WTC11 (cell line): ENCODE results near the gene AMBRA1. TPM values are rescaled to one million over a fixed set of nuclear protein-coding genes. Genes with fewer than 3 reads are reported as not detected.

Experiments
- ATAC-seq: fragments of 200-7000 bp; cut with Tn5 transposase; 2 replicates; pipeline ENCODE4 v1.10.0; 2021; ENCODE audit warnings: mild to moderate bottlenecking, moderate library complexity
- CTCF ChIA-PET: fragments of 300-600 bp; sonication (Branson Sonifier 250); formaldehyde crosslinking; loops from one replicate; lab custom pipeline; 2021; ENCODE audit warnings: antibody characterized with exemption; lab: Charles Lee
- POLR2A ChIA-PET: fragments of 350-600 bp; sonication (Branson Sonifier 250); formaldehyde crosslinking; loops from one replicate; lab custom pipeline; 2021; ENCODE audit warnings: antibody characterized with exemption; lab: Charles Lee
- DNase-seq: peaks from one replicate; pipeline ENCODE4 v3.0.0; 2021; ENCODE audit warnings: low spot score
- H3K27ac Mint-ChIP-seq: 2 replicates; pipeline ENCODE4 v1.8.0; 2021; ENCODE audit warnings: mixed read lengths
- H3K27me3 Mint-ChIP-seq: 2 replicates; pipeline ENCODE4 v1.8.0; 2021; ENCODE audit warnings: low read depth, mild to moderate bottlenecking, moderate library complexity, mixed read lengths
- H3K36me3 Mint-ChIP-seq: 2 replicates; pipeline ENCODE4 v1.8.0; 2021; ENCODE audit warnings: mixed read lengths
- H3K4me1 Mint-ChIP-seq: 2 replicates; pipeline ENCODE4 v1.8.0; 2022; ENCODE audit warnings: mixed read lengths
- H3K4me3 Mint-ChIP-seq: 2 replicates; pipeline ENCODE4 v1.8.0; 2021; ENCODE audit warnings: mild to moderate bottlenecking, moderate library complexity, mixed read lengths
- H3K9me3 Mint-ChIP-seq: 2 replicates; pipeline ENCODE4 v1.8.0; 2021; ENCODE audit warnings: mixed read lengths
- ATF1 ChIP-seq: sonication (generic); formaldehyde crosslinking; IDR thresholded peaks from 2 replicates; pipeline ENCODE4 v1.8.1; 2023; ENCODE audit warnings: mild to moderate bottlenecking, moderate library complexity, missing genetic modification reagents
- E2F1 ChIP-seq: sonication (generic); formaldehyde crosslinking; IDR thresholded peaks from 2 replicates; pipeline ENCODE4 v1.8.0; 2022; ENCODE audit warnings: mild to moderate bottlenecking, missing genetic modification reagents
- GABPB1 ChIP-seq: sonication (generic); formaldehyde crosslinking; IDR thresholded peaks from 2 replicates; pipeline ENCODE4 v1.8.1; 2023; ENCODE audit warnings: mild to moderate bottlenecking, missing genetic modification reagents
- MLX ChIP-seq: sonication (generic); formaldehyde crosslinking; IDR thresholded peaks from 2 replicates; pipeline ENCODE4 v1.8.1; 2023; ENCODE audit warnings: mild to moderate bottlenecking, missing genetic modification reagents, moderate library complexity
- NFATC4 ChIP-seq: fragments of 250-450 bp; sonication (Bioruptor Pico); IDR thresholded peaks from 2 replicates; pipeline ENCODE4 v1.9.0; 2021; ENCODE audit warnings: mild to moderate bottlenecking
- NFYB ChIP-seq: sonication (generic); formaldehyde crosslinking; conservative IDR thresholded peaks from 2 replicates; pipeline ENCODE4 v1.8.0; 2022; ENCODE audit warnings: low read depth, missing genetic modification reagents
- NR2C2 ChIP-seq: sonication (generic); formaldehyde crosslinking; IDR thresholded peaks from 2 replicates; pipeline ENCODE4 v1.8.0; 2022; ENCODE audit warnings: mild to moderate bottlenecking, missing genetic modification reagents
- SMAD3 ChIP-seq: sonication (generic); formaldehyde crosslinking; IDR thresholded peaks from 2 replicates; pipeline ENCODE4 v1.8.0; 2022; ENCODE audit warnings: missing genetic modification reagents, mild to moderate bottlenecking, borderline replicate concordance
- SOX15 ChIP-seq: fragments of 250-450 bp; sonication (Bioruptor Pico); IDR thresholded peaks from 2 replicates; pipeline ENCODE4 v1.9.0; 2021; ENCODE audit warnings: mild to moderate bottlenecking
- SP1 ChIP-seq: sonication (generic); formaldehyde crosslinking; conservative IDR thresholded peaks from 2 replicates; pipeline ENCODE4 v1.8.1; 2022; ENCODE audit warnings: missing genetic modification reagents
- TEAD1 ChIP-seq: sonication (generic); formaldehyde crosslinking; IDR thresholded peaks from 2 replicates; pipeline ENCODE4 v1.8.0; 2022; ENCODE audit warnings: mild to moderate bottlenecking, missing genetic modification reagents
- ZMAT4 ChIP-seq: fragments of 250-450 bp; sonication (Bioruptor Pico); IDR thresholded peaks from 2 replicates; pipeline ENCODE4 v1.9.0; 2021; ENCODE audit warnings: mild to moderate bottlenecking
- ZNF138 ChIP-seq: sonication (generic); formaldehyde crosslinking; conservative IDR thresholded peaks from 2 replicates; pipeline ENCODE4 v1.8.1; 2022; ENCODE audit warnings: mild to moderate bottlenecking, moderate library complexity, missing genetic modification reagents
- ZNF219 ChIP-seq: sonication (generic); formaldehyde crosslinking; IDR thresholded peaks from 2 replicates; pipeline ENCODE4 v1.8.0; 2023; ENCODE audit warnings: missing genetic modification reagents, mild to moderate bottlenecking, borderline replicate concordance
- ZNF423 ChIP-seq: fragments of 250-450 bp; sonication (Bioruptor Pico); IDR thresholded peaks from 2 replicates; pipeline ENCODE4 v2.1.2; 2022; ENCODE audit warnings: mild to moderate bottlenecking, moderate library complexity
- total RNA-seq: library from RNA; stranded (reverse); gene quantifications from 3 replicates; pipeline ENCODE4 v1.2.3, GENCODE V29; 2021
- TF ChIP-seq, protein P1 (sequence below): sonication (generic); formaldehyde crosslinking; IDR thresholded peaks from 2 replicates; pipeline ENCODE4 v1.8.0; 2023; ENCODE audit warnings: mild to moderate bottlenecking, missing genetic modification reagents
- TF ChIP-seq, protein P2 (sequence below): sonication (generic); formaldehyde crosslinking; IDR thresholded peaks from 2 replicates; pipeline ENCODE4 v1.8.1; 2022; ENCODE audit warnings: mild to moderate bottlenecking, moderate library complexity, missing genetic modification reagents
- TF ChIP-seq, protein P3 (sequence below): fragments of 250-450 bp; sonication (Bioruptor Pico); IDR thresholded peaks from 2 replicates; pipeline ENCODE4 v2.1.2; 2022; ENCODE audit warnings: mild to moderate bottlenecking, moderate library complexity
- TF ChIP-seq, protein P4 (sequence below): sonication (generic); formaldehyde crosslinking; IDR thresholded peaks from 2 replicates; pipeline ENCODE4 v1.8.0; 2022; ENCODE audit warnings: mild to moderate bottlenecking, missing genetic modification reagents
- TF ChIP-seq, protein P5 (sequence below): fragments of 250-450 bp; sonication (Bioruptor Pico); conservative IDR thresholded peaks from 2 replicates; pipeline ENCODE4 v1.9.0; 2021; ENCODE audit warnings: mild to moderate bottlenecking

Gene AMBRA1
- total RNA-seq, 1 experiment from 2014 or later: 35.0 TPM

DNA sequence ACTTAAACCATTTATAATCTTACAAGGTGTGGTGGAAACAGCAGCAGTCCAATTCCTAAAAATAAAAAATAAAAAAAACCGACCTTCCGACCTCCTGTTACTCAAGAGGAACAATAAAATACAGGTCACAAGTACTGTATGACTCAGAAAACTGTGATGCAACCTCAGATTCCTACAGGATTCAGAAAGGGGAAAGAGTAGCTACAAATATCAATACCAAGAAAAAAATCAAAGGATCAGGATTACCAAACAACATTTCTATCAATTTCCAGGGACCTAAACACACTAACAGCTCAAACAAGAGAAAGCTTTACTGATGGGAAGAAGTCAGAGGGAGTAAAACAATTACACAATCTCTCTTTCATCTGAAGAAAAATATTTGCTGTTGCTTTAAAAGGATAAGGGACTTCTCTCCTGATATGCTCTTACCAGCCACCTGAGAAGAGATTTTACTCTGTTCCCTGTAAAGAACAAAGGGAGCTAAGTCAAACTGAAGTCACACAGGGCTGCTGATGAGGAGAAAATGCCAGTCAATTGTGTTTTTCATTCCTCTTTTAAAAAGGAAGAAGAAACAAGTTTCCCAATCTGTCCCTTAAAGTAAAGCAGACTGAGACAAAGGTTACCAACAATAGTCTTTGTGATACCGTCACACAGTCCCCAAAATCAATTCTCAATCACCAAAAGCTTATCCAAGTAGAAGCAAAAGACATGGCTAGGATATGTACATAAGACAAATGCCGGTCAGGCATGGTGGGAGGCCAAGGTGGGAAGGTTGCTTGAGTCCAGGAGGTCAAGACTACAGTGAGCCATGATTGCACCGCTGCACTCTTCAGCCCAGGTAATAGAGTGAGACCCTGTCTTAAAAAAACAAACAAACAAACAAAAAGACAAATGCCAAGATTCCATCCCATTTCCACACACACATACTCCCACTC, 39.3 kb downstream of the AMBRA1 start:
- no peak overlapping the region for H3K4me3 Mint-ChIP-seq
- TF ChIP-seq, protein P1, sequence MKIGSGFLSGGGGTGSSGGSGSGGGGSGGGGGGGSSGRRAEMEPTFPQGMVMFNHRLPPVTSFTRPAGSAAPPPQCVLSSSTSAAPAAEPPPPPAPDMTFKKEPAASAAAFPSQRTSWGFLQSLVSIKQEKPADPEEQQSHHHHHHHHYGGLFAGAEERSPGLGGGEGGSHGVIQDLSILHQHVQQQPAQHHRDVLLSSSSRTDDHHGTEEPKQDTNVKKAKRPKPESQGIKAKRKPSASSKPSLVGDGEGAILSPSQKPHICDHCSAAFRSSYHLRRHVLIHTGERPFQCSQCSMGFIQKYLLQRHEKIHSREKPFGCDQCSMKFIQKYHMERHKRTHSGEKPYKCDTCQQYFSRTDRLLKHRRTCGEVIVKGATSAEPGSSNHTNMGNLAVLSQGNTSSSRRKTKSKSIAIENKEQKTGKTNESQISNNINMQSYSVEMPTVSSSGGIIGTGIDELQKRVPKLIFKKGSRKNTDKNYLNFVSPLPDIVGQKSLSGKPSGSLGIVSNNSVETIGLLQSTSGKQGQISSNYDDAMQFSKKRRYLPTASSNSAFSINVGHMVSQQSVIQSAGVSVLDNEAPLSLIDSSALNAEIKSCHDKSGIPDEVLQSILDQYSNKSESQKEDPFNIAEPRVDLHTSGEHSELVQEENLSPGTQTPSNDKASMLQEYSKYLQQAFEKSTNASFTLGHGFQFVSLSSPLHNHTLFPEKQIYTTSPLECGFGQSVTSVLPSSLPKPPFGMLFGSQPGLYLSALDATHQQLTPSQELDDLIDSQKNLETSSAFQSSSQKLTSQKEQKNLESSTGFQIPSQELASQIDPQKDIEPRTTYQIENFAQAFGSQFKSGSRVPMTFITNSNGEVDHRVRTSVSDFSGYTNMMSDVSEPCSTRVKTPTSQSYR (CRISPR knock-in tag): no peak
- peak; percentile 61 for TF ChIP-seq GABPB1 (CRISPR knock-in tag)

DNA sequence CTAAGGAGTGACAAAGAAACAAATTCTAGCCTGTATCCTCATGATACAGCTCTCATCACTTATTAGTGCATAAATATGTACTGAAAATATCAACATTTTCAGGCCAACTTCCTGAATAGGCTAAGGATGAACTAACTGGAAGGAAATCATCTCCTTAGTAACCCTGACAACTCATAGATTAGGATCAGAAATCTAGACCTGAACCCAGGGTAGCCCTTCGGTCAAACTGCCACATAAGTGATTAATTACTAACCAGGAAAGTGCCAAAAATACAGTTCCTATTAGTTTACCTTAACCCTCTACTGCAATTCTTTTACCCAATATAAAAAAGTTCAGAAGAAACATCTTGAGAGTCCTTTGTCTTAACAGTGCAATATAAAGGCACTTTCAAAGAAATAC, 40.0 kb downstream of the AMBRA1 start:
- Mint-ChIP-seq H3K4me3 (no peak overlapping the region), H3K27me3 (no peaks in the 10 kb centered on the region), H3K4me1 (peaks cover 17% of the 10 kb centered on the region), H3K36me3 (no peaks in the 10 kb centered on the region), H3K9me3 (no peaks in the 10 kb centered on the region), H3K27ac (peak overlapping the region; percentile 40; the same call in 1 of the 2 replicates)
- ChIA-PET CTCF (interaction anchor here (1.0 to 2.1 kb wide), 2 partner anchors 25 to 171 kb away, joined by 4 to 11 read pairs; no protein-coding TSS in a partner anchor), POLR2A (no interaction called here)
- no peak for TF ChIP-seq E2F1 (CRISPR knock-in tag)
- TF ChIP-seq SP1 (CRISPR knock-in tag): no peak
- TF ChIP-seq MLX (CRISPR knock-in tag): no peak
- TF ChIP-seq NFATC4 (CRISPR knock-in tag): no peak
- TF ChIP-seq ZNF423: no peak
- TF ChIP-seq SOX15 (CRISPR knock-in tag): no peak
- TF ChIP-seq, protein P2, sequence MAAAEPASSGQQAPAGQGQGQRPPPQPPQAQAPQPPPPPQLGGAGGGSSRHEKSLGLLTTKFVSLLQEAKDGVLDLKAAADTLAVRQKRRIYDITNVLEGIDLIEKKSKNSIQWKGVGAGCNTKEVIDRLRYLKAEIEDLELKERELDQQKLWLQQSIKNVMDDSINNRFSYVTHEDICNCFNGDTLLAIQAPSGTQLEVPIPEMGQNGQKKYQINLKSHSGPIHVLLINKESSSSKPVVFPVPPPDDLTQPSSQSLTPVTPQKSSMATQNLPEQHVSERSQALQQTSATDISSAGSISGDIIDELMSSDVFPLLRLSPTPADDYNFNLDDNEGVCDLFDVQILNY (CRISPR knock-in tag): no peak
- TF ChIP-seq, protein P3, sequence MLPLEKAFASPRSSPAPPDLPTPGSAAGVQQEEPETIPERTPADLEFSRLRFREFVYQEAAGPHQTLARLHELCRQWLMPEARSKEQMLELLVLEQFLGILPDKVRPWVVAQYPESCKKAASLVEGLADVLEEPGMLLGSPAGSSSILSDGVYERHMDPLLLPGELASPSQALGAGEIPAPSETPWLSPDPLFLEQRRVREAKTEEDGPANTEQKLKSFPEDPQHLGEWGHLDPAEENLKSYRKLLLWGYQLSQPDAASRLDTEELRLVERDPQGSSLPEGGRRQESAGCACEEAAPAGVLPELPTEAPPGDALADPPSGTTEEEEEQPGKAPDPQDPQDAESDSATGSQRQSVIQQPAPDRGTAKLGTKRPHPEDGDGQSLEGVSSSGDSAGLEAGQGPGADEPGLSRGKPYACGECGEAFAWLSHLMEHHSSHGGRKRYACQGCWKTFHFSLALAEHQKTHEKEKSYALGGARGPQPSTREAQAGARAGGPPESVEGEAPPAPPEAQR (CRISPR knock-in tag): no peak
- DNase-seq (no peak), ATAC-seq (no peak)

More for the DNA sequence above, 39.3 kb downstream of the AMBRA1 start:
- ATAC-seq: peak; percentile 36; the same call in 1 of the 2 replicates
- H3K4me1 Mint-ChIP-seq: peaks cover 17% of the 10 kb centered on the region
- no peaks in the 10 kb centered on the region for H3K36me3 Mint-ChIP-seq
- CTCF ChIA-PET: interaction anchor here (0.6 to 2.1 kb wide), 4 partner anchors 25 to 171 kb away, joined by 4 to 11 read pairs (median 4); no protein-coding TSS in a partner anchor
- H3K27ac Mint-ChIP-seq: peak overlapping the region; percentile 96
- no peak for DNase-seq
- H3K27me3 Mint-ChIP-seq: no peaks in the 10 kb centered on the region
- POLR2A ChIA-PET: no interaction called here
- H3K9me3 Mint-ChIP-seq: no peaks in the 10 kb centered on the region

- ChIA-PET CTCF (no interaction called here), POLR2A (no interaction called here)
- ATAC-seq (no peak), DNase-seq (no peak)
- Mint-ChIP-seq H3K4me1 (peaks cover 17% of the 10 kb centered on the region), H3K4me3 (no peak overlapping the region), H3K27me3 (no peaks in the 10 kb centered on the region), H3K36me3 (peaks cover 14% of the 10 kb centered on the region), H3K9me3 (no peaks in the 10 kb centered on the region), H3K27ac (no peak overlapping the region)
- TF ChIP-seq SMAD3 (CRISPR knock-in tag) (no peak), ZNF219 (no peak), ATF1 (CRISPR knock-in tag) (no peak), NR2C2 (CRISPR knock-in tag) (no peak), ZNF138 (no peak), TEAD1 (CRISPR knock-in tag) (no peak), NFYB (CRISPR knock-in tag) (no peak), ZMAT4 (CRISPR knock-in tag) (no peak)
- TF ChIP-seq, protein P4, sequence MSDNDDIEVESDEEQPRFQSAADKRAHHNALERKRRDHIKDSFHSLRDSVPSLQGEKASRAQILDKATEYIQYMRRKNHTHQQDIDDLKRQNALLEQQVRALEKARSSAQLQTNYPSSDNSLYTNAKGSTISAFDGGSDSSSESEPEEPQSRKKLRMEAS (CRISPR knock-in tag): no peak
- TF ChIP-seq, protein P5, sequence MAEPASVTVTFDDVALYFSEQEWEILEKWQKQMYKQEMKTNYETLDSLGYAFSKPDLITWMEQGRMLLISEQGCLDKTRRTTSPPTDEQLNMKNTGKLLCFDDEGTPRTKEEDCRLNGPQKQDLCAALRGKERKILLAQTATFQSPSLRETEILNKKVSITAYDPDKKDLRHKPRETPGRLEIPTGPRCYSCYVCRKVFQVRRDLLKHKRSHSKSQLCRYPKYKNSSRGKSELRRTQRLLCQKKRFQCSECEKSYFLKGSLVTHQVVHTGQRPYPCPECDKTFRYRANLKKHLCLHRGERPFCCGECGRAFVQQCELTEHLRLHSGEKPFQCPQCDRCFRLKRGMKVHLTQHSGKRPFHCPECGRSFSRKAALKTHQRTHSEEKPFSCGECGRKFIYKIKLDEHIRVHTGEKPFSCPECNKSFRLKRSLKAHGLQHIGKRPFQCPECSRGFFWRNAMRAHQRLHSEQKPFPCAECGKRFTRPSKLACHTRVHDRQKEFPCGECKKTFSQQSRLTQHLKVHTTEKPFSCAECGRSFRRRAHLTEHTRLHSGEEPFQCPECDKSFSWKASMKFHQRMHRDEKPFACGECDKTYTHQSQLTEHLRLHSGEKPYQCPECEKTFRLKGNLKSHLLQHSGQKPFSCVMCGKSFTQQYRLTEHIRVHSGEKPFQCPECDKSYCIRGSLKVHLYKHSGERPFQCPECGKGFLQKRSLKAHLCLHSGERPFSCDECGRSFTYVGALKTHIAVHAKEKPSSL: no peak
These were observed 42.6 kb downstream of the AMBRA1 start for GRCh38 chr11:46551261-46551660.
